HG03565 (cell line): ENCODE data around the gene ABTB2.

ENCODE experiments used
- ATAC-seq: cut with Tn5 transposase; IDR thresholded peaks from one replicate; pipeline ENCODE4 v1.9.1; 2021; ENCODE audit warnings: mild to moderate bottlenecking, moderate library complexity; ENCODE audit not compliant: unreplicated experiment

The ABTB2 gene

GRCh38 chr11:34132261-34132965, 225.4 kb downstream of the ABTB2 start:
- ATAC-seq: no peak

DNA sequence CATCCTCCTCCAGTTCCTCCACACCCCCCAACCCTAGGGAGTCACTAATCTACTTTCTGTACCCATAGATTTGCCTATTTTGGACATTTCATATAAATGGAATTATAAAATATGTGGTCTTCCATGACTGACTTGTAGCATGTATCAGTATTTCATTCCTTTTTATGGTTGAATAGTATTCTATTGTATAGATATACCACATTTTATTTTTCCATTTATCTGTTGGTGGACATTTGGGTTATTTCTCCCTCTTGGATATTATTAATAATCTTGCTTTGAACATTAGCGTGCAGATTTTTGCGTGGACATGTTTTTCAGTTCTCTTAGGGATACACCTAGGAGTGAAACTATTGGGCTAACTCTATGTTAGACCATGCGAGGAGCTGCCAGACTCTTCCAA, 229.0 kb downstream of the ABTB2 start:
- no peak for ATAC-seq

GRCh38 chr11:34126959-34127848, 230.6 kb downstream of the ABTB2 start:
- no peak for ATAC-seq

DNA sequence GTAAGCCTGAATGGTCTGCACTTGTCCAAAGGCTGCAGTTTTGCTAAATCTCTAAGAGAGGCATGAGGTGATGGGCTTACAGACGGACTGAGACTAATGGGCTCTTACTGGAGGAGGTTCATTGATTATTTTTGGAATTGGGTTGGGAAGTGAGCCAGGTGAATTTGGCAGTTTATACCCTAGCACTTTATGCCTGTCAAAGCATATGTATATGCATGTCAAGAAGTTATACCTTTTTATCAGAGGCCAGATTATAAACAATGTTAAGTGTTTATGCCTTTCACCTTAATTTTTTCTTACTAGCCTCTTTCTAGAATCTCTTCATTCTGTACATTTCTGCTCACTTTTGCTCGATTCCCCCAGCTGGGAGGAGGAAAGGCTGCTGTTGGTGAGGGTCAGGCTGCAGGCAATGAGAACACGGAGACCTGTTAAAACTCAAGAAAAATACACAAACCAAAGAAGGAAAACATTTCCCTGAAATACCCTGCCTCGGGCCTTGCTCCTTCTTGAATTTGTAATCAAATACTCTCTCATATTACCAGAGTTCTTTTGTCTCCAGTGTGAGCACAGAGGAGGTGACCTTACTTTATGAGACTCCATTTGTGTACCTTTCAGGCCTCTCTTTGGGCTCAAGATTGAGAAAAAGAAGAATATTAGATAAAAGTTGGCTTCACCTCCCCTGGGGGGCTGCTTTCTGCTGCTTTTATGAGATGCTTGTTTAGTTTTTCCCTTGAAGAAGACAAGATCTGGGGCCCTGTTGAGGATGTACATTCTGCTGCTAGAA, 232.7 kb downstream of the ABTB2 start:
- ATAC-seq: no peak

GRCh38 chr11:34120651-34121050, 237.2 kb downstream of the ABTB2 start:
- no peak for ATAC-seq

GRCh38 chr11:34114471-34114870, 243.3 kb downstream of the ABTB2 start:
- ATAC-seq: no peak

DNA sequence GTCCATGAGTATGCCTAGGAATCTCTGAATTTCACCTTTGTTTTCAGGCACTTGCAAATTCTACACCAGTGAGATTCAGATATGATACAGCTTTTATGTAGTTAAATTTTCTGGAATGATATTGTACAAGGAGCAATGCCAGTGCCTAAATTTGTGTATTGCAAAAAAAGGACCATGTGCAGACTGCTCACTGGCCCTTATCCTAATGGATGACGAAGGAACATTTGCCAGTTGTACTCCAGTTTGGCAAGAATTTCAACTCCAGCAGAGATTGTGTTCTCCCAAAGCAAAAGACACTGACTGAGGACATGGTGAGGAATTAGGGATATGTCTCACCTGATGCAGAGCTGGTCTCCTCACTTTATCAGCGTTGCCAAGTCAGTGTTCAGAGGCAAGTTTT, 243.8 kb downstream of the ABTB2 start:
- ATAC-seq: no peak

DNA sequence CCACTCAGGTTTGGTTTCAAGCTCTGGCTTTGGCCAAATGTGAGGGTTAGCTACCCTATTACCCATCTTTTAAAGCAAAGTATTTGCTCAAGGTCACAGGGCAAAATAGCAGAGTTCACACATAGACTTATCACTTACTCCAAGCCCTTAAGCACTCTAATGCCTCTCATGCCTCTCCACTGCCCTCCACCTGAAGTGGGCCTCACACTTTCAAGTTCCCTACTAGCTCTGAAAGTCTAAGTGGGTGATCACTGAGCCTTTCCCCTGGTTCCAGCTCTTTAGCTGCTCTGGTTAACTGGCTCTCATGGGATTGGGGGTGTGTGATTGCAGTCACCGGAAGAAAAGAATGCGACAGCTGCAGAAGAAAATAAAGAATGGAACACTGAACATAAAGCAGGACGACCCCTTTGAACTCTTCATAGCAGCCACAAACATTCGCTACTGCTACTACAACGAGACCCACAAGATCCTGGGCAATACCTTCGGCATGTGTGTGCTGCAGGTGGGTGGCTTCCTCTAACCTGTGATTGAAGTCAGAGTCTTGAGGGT, 246.0 kb downstream of the ABTB2 start:
- ATAC-seq: no peak

- no peak for ATAC-seq
Observed at GRCh38 chr11:34105957-34106504, 251.8 kb downstream of the ABTB2 start.

DNA sequence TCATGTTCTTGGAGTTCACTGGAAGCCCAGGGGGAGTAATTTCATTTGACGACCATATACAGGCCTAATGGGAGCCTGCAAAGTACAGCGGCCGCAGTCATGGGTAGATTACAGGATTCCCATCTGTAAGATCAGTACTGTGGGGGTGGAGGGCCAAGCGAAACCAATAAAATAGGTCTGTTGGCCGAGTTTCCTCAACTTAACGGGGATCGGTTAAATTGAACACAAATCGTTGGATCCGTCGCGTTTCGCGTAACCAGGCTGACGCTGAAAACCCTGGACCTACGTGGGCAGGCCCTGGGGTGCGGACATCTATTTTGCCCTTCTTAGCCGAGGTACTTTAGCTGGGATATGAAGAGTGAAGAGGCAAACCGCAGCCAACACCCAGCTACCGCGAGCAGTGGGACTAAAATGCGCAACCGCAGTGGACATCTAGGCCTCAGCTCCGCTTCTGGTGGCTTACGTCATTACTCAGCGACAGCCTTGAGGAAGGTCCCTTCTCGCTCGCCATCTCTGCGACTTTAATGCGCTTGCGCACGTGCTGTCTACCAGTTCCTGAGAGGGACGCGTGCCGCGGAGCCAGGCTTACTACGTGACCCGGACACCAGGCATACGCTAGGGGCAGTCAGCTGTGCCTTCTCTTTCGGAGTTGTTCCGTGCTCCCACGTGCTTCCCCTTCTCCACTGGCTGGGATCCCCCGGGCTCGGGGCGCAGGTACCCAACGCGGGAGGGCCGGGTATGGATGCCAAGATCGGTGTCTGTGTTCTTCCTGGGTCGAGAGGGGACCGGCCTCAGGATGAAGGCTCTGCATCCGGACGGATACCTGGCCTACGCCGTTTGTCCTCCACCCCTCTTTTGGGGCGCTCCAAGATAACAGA, 252.5 kb downstream of the ABTB2 start, which contains the start of gene NAT10:
Gene NAT10, plus strand, starts transcription at position 551 of the 878 bp plus-strand sequence. CDS start 2,597 bp downstream, outside the sequence.
- peak; percentile 89 for ATAC-seq

- no peak for ATAC-seq
Observed at GRCh38 chr11:34104680-34105078, 253.1 kb downstream of the ABTB2 start.
